ENCODE results near the gene THOC6. TPM values are rescaled to one million over a fixed set of nuclear protein-coding genes. Genes with fewer than 3 reads are reported as not detected.

Gene THOC6
- polyA plus RNA-seq, 1 experiment, result 20.5 TPM

GRCh38 chr16:2976673-2977072, 47.2 kb upstream of the THOC6 start:
- ChIA-PET CTCF (no interaction called here), POLR2A (no interaction called here)
- DNase-seq (ENCODE audit: low read depth), result no peak
- TF ChIP-seq, protein P1, sequence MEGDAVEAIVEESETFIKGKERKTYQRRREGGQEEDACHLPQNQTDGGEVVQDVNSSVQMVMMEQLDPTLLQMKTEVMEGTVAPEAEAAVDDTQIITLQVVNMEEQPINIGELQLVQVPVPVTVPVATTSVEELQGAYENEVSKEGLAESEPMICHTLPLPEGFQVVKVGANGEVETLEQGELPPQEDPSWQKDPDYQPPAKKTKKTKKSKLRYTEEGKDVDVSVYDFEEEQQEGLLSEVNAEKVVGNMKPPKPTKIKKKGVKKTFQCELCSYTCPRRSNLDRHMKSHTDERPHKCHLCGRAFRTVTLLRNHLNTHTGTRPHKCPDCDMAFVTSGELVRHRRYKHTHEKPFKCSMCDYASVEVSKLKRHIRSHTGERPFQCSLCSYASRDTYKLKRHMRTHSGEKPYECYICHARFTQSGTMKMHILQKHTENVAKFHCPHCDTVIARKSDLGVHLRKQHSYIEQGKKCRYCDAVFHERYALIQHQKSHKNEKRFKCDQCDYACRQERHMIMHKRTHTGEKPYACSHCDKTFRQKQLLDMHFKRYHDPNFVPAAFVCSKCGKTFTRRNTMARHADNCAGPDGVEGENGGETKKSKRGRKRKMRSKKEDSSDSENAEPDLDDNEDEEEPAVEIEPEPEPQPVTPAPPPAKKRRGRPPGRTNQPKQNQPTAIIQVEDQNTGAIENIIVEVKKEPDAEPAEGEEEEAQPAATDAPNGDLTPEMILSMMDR (IDR thresholded peaks at IDR 0.05; ENCODE audit: insufficient read depth, low read depth, low read length), result no peak
- no peak overlapping the region for H3K4me3 ChIP-seq (ENCODE audit: low read depth, low read length)
- H3K27me3 ChIP-seq (ENCODE audit: control insufficient read depth, insufficient read depth, low read length), result no peaks in the 10 kb centered on the region
- no peaks in the 10 kb centered on the region; the same call in 1 of the 2 replicates for H3K36me3 ChIP-seq (ENCODE audit: control insufficient read depth, insufficient read depth, low read length)

- no peaks in the 10 kb centered on the region for H3K27me3 ChIP-seq (ENCODE audit: control insufficient read depth, insufficient read depth, low read length)
- H3K36me3 ChIP-seq (ENCODE audit: control insufficient read depth, insufficient read depth, low read length), result no peaks in the 10 kb centered on the region; the same call in 1 of the 2 replicates
- DNase-seq (ENCODE audit: low read depth), result no peak
- TF ChIP-seq, protein P1 (IDR thresholded peaks at IDR 0.05; ENCODE audit: insufficient read depth, low read depth, low read length), result no peak
- POLR2A ChIA-PET, result no interaction called here
- H3K4me3 ChIP-seq (ENCODE audit: low read depth, low read length), result no peak overlapping the region
- CTCF ChIA-PET, result interaction anchor here (1.0 kb wide), 1 partner anchor 50 kb away, joined by 3 read pairs; no protein-coding TSS in a partner anchor
These were observed 46.4 kb upstream of the THOC6 start for GRCh38 chr16:2977440-2977839.

DNA sequence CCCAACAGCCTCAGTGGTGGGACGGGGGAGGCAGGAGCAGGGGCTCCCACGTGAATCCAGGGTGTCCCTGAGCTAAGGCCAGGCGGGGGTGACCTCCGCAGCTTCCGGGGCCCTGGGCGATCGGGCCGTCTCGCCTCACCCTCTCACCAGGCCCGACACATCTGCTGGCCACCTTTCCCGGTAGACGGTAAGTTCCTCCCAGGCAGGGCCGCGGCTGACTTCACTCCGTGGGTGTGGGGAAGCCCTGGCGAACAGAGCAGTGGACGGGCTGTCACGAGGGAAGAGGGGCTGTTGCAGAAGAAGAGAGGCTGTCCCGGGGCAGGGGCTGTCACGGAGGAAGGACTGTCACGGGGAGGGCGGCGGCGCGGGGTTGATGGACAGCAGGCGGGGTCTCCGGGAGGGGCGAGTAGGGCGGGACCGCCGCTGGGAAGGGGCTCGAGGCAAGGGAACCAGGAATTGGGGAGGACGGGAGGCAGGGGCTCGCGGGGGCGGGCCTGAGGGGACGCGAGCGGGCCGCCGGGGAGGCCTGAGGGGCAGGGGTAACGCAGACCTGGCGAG, 44.1 kb upstream of the THOC6 start:
- no peaks in the 10 kb centered on the region for H3K36me3 ChIP-seq (ENCODE audit: control insufficient read depth, insufficient read depth, low read length)
- TF ChIP-seq, protein P1 (IDR thresholded peaks at IDR 0.05; ENCODE audit: insufficient read depth, low read depth, low read length), result no peak
- no peak for DNase-seq (ENCODE audit: low read depth)
- ChIA-PET CTCF (interaction anchor here (0.6 to 1.1 kb wide), 4 partner anchors 7 to 74 kb away, joined by 3 to 4 read pairs (median 3); no protein-coding TSS in a partner anchor), POLR2A (no interaction called here)
- H3K4me3 ChIP-seq (ENCODE audit: low read depth, low read length), result peak overlapping the region; percentile 68
- H3K27me3 ChIP-seq (ENCODE audit: control insufficient read depth, insufficient read depth, low read length), result no peaks in the 10 kb centered on the region

DNA sequence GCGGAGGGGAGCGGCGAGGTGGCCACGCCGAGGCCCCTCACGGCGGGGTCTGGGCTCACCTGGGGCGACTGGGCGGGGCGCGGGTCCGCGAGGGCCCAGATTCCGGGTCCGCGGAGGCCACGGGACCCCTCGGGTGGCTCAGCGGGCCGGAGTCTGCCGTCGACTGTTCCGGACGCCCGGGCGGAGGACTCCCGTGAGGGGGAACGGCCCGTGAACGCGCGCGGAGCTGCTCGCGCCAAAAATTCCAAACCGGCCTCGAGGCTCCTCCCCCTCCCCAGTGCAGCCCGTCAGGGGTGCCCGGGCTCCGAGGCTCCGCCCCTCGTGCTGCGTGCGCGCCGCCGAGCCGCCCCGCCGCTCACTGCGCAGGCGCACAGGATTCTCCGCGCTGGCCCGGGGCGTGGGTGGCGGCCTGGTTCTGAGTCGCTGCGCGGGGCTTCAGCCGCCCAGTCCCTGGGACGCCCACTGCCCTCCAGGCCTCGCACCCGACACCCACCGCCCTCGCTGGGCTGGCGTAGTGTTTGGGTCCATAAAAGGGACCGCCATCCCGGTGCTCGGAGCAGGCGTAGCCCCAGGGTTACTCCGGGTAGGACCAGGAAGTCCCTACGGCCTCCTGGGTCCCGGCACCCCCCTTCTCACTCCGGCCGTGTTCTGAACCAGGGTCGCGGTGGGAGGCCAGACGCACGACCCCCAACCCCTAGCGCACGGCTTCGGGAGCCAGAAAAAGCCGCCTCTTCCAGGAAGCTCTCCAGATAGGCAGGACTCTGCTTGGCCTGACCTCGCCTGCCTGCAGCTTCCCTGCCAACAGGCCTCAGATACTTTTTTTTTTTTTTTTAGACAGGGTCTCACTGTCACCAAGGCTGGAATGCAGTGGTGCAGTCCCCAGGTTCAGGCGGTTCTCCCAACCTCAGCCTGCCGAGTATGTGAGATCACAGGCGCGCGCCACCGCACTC, 43.3 kb upstream of the THOC6 start, which contains the start of gene PKMYT1:
Gene PKMYT1 (minus strand): TSS at position 220 of the 950 bp plus-strand sequence. CDS start 789 bp downstream, outside the sequence.
- Histone ChIP-seq H3K4me3 (ENCODE audit: low read depth, low read length) (peak within 1 kb of the TSS; percentile 68), H3K27me3 (ENCODE audit: control insufficient read depth, insufficient read depth, low read length) (no peaks in the 10 kb centered on the region), H3K36me3 (ENCODE audit: control insufficient read depth, insufficient read depth, low read length) (no peaks in the 10 kb centered on the region)
- ChIA-PET CTCF (interaction anchor here (0.6 to 2.3 kb wide), 9 partner anchors 8 to 74 kb away, joined by 3 to 7 read pairs (median 3); no protein-coding TSS in a partner anchor), POLR2A (no interaction called here)
- peak; percentile 46 for DNase-seq (ENCODE audit: low read depth)
- TF ChIP-seq, protein P1 (IDR thresholded peaks at IDR 0.05; ENCODE audit: insufficient read depth, low read depth, low read length), result no peak

All from BJ (cell line).